GM19372 (cell line): ENCODE data around the gene FRMD4B.

Experiments
- ATAC-seq: cut with Tn5 transposase; IDR thresholded peaks from one replicate; pipeline ENCODE4 v1.9.1; 2021; ENCODE audit warnings: mild to moderate bottlenecking, low read depth, moderate library complexity; ENCODE audit not compliant: unreplicated experiment

The FRMD4B gene

DNA sequence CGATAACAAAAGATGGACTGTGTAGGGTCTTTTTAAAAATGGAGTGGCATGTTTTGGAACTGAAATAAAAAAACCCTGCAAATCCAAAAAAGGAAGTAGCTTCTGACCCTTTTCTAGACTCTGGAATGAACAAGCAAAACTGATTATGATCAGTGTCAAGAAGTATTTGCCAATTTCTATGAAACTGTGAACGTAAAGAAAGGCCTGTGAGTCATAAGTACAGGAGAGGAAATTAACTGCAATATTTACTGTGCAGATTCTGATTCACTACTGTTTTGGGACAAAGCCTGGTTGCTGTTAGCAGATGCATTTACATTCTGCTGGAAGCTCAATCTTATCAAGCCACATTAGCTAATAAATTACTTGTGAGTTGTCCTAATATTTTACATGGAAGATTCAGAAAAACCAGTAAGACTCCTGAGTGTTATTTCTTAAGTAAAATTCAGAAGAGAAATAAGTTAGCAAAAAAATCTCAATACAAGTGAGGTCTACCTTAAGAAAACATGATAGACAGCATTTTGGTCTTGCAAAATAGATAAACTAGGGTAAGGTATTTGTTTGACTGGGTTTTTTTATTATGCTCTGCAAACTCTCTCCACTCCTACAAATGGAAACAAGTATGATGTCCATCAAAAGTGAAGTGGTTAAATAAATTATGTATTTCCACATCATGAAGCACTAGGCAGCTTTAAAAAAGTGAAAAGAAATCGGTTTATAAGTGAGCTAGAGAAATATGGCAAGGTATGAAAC lies 173.3 kb downstream of the FRMD4B start:
- ATAC-seq, result no peak

DNA sequence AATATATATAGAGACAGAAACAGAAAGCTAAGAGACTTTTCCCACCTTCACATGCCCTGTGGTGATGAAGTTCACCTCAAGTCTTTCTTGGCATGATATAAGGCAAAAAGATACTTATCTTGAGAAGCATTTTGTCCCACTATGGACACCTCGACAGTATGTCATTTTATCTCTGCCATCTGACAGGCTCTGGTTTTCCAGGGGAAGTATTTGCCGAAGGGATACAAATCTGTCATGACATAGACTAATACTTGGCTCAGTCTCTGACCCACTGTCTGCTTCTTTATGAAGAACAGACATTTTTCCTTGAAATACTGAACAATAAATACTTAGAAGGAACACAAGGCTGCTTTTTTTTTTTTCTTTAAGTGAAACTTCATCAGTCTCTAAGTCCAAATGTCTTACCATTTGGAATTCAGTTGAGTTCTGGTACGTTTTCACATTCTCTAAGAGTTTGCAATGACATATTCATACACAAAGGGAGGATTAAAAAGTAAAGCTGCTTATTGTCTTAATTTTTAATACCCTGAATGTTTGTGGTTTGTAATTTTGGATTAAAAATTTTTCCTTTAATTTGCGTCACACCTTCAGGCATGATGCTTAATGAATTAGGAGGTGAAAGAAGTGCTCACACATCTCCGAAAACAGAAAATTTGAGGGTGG lies 175.7 kb downstream of the FRMD4B start:
- ATAC-seq, result no peak

DNA sequence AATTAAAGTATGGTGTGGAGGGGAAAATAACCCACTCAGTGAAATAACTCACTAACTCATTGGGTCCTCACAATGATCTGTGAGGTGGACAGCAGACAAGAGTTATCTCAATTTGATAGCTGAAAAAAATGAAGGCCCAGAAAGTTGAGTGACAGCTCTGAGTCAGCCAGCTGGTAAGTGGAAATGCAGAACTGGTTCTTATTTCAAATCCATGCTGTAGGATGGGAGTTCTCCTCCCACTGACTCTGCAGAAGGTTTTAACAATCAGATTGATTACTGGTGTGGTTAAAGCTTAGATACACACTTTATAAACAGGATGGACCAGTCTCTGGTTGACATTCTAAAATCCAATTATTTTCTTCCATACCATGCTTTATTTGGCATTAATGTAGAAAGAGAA lies 176.5 kb downstream of the FRMD4B start:
- ATAC-seq, result no peak

- no peak for ATAC-seq
Measured at GRCh38 chr3:69207031-69207430, 178.9 kb downstream of the FRMD4B start.

DNA sequence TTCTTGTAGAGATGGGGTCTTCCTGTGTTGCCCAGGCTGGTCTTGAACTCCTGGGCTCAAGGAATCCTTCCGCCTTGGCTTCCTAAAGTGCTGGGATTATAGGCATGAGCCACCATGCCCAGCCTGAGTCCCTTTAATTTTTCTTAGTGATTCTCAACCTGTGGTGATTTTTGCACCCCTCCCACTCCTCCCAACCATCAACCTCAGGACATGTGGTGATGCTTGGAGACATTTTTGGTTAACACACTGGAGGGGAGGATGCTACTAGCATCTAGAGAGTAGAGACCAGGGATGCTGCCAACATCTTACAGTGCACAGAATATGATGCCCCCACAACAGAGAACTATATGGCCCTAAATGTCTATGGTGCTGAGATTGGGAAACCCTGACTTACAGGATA lies 180.5 kb downstream of the FRMD4B start:
- ATAC-seq, result no peak

GRCh38 chr3:69204315-69204957 lies 181.5 kb downstream of the FRMD4B start:
- ATAC-seq, result peak; percentile 72

DNA sequence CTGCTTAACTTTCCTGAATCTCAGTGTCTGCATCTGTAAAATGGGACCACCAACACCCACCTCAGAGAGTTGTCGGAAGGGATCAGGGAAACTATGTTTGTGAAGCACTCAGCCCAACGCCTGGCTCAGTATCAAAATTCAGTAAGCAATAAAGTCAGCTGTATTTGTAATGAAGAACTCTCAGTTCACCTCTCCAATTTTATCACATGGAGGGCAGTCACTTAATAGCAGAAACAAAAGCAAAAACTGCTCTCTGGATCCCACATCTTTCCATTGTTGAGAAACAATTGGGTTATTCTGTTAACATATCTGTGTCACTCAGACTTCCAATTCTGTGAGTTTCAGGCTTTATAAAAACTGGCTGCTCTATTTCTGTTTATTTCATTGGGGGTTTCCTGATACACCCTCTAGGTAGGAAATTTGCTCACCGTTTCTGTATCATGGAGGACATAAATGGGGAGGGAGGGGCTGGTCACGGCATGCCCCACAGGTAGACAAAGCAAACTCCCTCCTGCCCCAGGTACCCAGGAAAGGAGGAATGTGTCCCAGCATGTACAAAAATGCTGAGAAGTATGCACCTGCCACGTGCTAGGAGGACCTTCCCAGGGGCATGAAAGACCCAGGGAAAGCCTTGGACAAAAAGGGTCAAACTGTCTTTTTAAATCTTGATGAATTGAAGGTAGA lies 182.1 kb downstream of the FRMD4B start:
- peak; percentile 12 for ATAC-seq

DNA sequence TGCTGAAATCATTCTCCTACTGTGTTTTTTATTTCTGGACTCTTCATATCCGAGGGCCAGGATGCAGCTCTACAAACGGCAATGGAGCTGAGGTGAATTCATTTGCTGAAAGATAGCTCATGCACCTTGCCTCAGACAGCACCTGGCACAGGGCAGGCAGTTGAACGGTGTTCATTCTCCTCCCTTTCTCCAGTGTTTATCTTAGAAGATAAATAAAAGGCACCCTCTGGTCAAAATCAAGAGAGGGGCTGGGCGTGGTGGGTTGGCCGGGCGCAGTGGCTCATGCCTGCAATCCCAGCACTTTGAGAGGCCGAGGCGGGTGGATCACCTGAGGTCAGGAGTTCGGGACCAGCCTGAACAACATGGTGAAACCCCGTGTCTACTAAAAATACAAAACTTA lies 184.2 kb downstream of the FRMD4B start:
- ATAC-seq, result no peak

- no peak for ATAC-seq
Measured at GRCh38 chr3:69200384-69201068, 185.4 kb downstream of the FRMD4B start.

GRCh38 chr3:69199942-69200341 lies 185.9 kb downstream of the FRMD4B start:
- no peak for ATAC-seq

DNA sequence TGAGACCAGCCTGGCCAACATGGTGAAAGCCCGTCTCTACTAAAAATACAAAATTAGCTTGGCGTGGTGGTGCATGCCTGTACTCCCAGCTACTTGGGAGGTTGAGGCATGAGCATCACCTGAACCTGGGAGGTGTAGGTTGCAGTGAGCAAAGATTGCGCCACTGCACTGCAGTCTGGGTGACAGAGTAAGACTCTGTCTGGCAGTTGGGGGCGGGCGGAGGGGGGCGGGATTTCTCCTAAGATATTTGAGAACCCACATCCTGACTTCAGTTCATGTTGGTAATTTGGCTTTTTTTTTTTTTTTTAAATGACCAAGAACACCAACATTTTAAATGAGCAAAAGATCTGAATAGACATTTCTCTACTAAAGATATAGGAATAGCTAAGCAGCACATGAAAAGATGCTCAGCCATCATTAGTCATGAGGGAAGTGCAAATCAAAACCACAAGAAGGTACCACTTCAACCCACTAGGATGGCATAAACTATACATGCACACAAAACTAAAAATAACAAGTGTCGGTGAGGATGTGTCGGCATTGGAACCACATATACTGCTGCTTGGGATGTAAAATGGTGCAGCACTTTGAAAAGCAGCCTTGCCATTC lies 187.9 kb downstream of the FRMD4B start:
- no peak for ATAC-seq

DNA sequence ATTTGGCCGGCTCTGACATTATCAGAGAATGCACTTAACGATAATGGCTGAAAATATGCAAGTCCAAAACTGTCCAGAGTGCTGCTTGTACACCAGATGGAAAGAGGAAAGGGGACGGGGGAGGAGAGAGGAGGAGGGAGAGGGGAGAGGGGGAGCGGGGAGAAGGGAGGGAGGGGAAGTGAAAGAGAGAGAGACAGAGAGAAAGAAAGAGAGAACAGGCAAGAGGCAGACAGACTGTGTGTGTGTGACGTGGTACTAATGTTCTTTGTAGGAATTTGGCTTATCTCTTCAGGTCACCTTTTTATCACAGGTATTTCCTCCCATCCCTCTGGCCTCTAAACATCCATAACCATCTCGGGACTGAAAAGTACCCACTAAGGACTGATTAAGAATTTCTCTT lies 188.4 kb downstream of the FRMD4B start:
- no peak for ATAC-seq

DNA sequence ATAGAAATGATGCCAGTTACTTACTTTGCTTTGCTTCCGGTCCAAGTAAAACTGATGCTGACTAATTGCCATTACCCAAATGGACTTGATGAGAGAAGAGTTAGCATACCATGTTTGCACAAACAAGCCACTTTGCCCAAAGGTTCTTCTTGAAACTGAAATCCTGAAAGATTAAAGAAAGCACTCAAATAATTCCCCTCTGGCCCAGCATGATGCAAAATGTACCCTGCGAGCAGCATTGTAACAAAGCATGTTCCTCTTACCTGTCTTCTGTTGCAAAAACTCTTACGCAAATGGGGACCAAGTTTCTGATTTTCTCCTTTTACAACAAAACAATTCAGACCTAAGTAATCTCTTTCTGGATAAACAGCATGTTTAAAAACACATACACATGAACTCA lies 189.0 kb downstream of the FRMD4B start:
- no peak for ATAC-seq

- no peak for ATAC-seq
Measured at GRCh38 chr3:69194431-69195165, 191.3 kb downstream of the FRMD4B start.

DNA sequence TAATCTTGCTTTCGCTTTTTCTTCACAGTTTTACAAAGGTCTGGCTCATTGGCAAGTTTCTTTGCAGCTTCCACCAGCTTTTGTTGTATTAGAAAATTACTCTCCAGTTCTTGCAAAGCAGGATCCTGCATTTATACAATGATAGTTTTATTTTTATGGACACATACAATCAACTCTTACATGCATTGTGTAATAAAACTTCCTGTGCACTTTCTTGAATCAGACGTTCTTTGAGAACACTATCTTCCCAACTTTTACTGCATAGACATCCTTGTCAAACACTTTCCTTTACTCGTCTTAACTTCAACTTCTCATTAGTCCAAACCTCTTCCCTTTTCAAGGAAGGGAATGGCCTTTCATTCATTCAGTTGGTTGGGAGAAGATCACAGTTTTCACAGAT lies 192.1 kb downstream of the FRMD4B start:
- ATAC-seq, result no peak

GRCh38 chr3:69191516-69191915 lies 194.4 kb downstream of the FRMD4B start:
- ATAC-seq, result no peak

GRCh38 chr3:69189487-69189886 lies 196.4 kb downstream of the FRMD4B start:
- no peak for ATAC-seq

DNA sequence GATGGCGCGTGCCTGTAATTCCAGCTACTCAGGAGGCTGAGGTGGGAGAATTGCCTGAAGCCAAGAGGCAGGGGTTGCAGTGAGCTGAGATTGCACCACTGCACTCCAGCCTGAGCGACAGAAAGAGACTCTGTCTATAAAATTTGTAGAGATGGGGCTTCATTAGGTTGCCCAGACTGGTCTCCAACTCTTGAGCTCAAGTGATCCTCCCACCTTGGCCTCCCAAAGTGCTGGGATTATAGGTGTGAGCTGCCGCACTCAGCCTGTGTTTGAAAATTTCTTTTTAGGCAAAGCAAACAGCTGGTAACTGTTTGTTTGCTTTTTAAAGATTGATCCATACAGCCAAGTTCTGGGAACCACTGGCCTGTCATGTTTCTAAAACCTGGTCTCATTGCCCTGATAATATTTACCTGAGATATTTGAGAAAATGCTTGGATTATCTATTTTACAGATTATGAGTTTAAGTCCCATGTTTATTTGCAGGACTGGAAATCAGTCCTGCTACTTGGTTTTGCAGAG lies 199.3 kb downstream of the FRMD4B start:
- ATAC-seq, result no peak

DNA sequence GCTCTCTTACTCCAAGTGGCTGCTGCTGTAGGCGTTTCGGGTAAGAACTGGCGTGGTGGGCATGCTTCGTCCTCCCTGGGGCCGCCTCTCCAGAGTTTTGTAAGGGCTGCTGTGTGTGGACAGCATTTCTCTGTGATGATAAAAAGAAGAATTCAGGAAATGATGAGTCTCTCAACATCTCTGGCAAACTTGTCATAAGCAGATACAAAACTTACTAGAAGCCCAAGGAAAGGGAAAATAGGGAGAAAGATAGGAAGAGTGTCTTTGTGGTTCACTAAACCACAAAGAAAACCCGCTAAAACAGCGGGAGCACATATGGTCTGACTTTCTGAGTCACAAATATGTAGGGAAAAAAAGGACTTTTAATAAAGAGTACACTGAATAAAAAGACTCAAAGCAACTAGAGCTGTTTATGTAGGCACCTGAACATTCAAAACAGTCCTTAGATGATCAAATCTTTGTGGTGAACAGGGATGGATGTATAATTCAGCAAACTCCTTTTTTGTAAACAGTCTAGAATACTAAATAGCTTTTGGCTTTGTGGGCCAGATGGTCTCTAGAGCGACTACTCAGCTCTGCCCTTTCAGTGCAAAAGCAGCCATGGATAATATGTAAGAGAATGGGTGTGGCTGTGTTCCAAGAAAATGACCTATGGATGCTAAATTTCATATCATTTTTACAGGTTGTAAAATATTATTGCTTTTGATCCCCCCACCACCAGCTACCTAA lies 203.1 kb downstream of the FRMD4B start:
- no peak for ATAC-seq
